Keratinocyte (primary cell): ENCODE measurements around the gene ANKRD33. TPM values are rescaled to one million over a fixed set of nuclear protein-coding genes. Genes with fewer than 3 reads are reported as not detected.

Source experiments
- DNase-seq: peaks from one replicate; pipeline ENCODE4 v3.0.0-alpha.2; 2011; ENCODE audit warnings: low read depth, missing footprints, low spot score
- FAIRE-seq: peaks from 2 replicates; lab custom pipeline; 2011; peaks lifted over from hg19 to GRCh38; lab: Jason Lieb, UNC
- H2AFZ ChIP-seq: 2 replicates; pipeline ENCODE4 v1.6.0; 2012; ENCODE audit warnings: low read length, control low read depth, inconsistent platforms; ENCODE audit not compliant: control insufficient read depth
- H3K27ac ChIP-seq: 2 replicates; pipeline ENCODE4 v1.5.1; 2011; ENCODE audit warnings: low read length; ENCODE audit not compliant: control insufficient read depth, insufficient read depth
- H3K27me3 ChIP-seq: 3 replicates; pipeline ENCODE4 v1.6.0; 2011; ENCODE audit warnings: low read length; ENCODE audit not compliant: control insufficient read depth, insufficient read depth; ENCODE audit errors: extremely low read depth
- H3K36me3 ChIP-seq, 2 experiments: 2 replicates in 1 of 2; 3 replicates in 1 of 2; pipeline ENCODE4 v1.5.1; 2011; ENCODE audit warnings: low read length in 2 of 2, mild to moderate bottlenecking in 1 of 2; ENCODE audit not compliant: control insufficient read depth in 2 of 2, insufficient read depth in 2 of 2; ENCODE audit errors: extremely low read depth in 1 of 2
- H3K4me1 ChIP-seq: 3 replicates; pipeline ENCODE4 v1.5.1; 2011; ENCODE audit warnings: low read length; ENCODE audit not compliant: control insufficient read depth, insufficient read depth; ENCODE audit errors: extremely low read depth
- H3K4me2 ChIP-seq: 3 replicates; pipeline ENCODE4 v1.6.0; 2011; ENCODE audit warnings: low read depth, low read length; ENCODE audit not compliant: control insufficient read depth, insufficient read depth; ENCODE audit errors: extremely low read depth
- H3K4me3 ChIP-seq, 3 experiments: fragments of 200-600 bp in 1 of 3; sonication (generic) in 1 of 3; 2 replicates in 2 of 3; 3 replicates in 1 of 3; pipeline ENCODE4 v1.5.1; 2011 to 2016; ENCODE audit warnings: low read length in 3 of 3, mild to moderate bottlenecking in 3 of 3, control low read depth in 2 of 3, inconsistent platforms in 1 of 3, low read depth in 1 of 3, mixed read lengths in 1 of 3, mixed run types in 1 of 3, moderate library complexity in 1 of 3; ENCODE audit not compliant: control insufficient read depth in 2 of 3, insufficient read depth in 2 of 3; ENCODE audit errors: extremely low read depth in 1 of 3
- H3K79me2 ChIP-seq: 2 replicates; pipeline ENCODE4 v1.6.0; 2012; ENCODE audit warnings: low read length; ENCODE audit not compliant: control insufficient read depth, insufficient read depth
- H3K9ac ChIP-seq: 3 replicates; pipeline ENCODE4 v1.6.0; 2011; ENCODE audit warnings: low read length; ENCODE audit not compliant: control insufficient read depth, insufficient read depth; ENCODE audit errors: extremely low read depth
- H3K9me1 ChIP-seq: 3 replicates; pipeline ENCODE4 v1.6.0; 2011; ENCODE audit warnings: low read length; ENCODE audit not compliant: control insufficient read depth, insufficient read depth; ENCODE audit errors: extremely low read depth
- H3K9me3 ChIP-seq: 2 replicates; pipeline ENCODE4 v1.5.1; 2012; ENCODE audit warnings: low read depth, low read length; ENCODE audit not compliant: control insufficient read depth
- H4K20me1 ChIP-seq: 3 replicates; pipeline ENCODE4 v1.6.0; 2011; ENCODE audit warnings: low read length; ENCODE audit not compliant: control insufficient read depth, insufficient read depth; ENCODE audit errors: extremely low read depth
- EZH2 ChIP-seq: IDR thresholded peaks from one replicate; pipeline ENCODE4 v1.6.1; 2012; ENCODE audit warnings: inconsistent platforms, mild to moderate bottlenecking, low read length, moderate library complexity
- dilution Hi-C: fragments of 300-500 bp; cut with MboI; formaldehyde crosslinking; loops from one replicate; pipeline ENCODE4 v1.7.0; 2020; ENCODE audit warnings: low sequenced_read_pairs; ENCODE audit not compliant: extremely low pct_ligation_motif_present
- polyA plus RNA-seq, 5 experiments: library from polyadenylated mRNA; depleted of rRNA in 3 of 5; stranded (reverse) in 3 of 5; stranded (forward) in 1 of 5; unstranded in 1 of 5; fragments of >200 nt; gene quantifications; 1 replicate in 1 of 5; 2 replicates in 3 of 5; 3 replicates in 1 of 5; pipeline versions ENCODE4 v1.2.1 to v1.2.3, GENCODE V29; 2011 to 2012; ENCODE audit warnings: missing spikeins in 2 of 5, low read depth in 1 of 5, low replicate concordance in 1 of 5
- TF ChIP-seq, protein P1 (sequence below), 3 experiments: IDR thresholded peaks in 1 of 3; conservative IDR thresholded peaks in 1 of 3; optimal IDR thresholded peaks in 1 of 3; 2 replicates in 2 of 3; 3 replicates in 1 of 3; pipeline versions ENCODE3 to v1.5.1; 2011; ENCODE audit warnings: low read length in 3 of 3, mild to moderate bottlenecking in 3 of 3, moderate library complexity in 2 of 3, control low read depth in 1 of 3, inconsistent platforms in 1 of 3; ENCODE audit not compliant: insufficient read depth in 2 of 3; ENCODE audit errors: extremely low read depth in 1 of 3

ANKRD33 gene
- polyA plus RNA-seq, 1 donor (not counting 4 experiments of a cell fraction or from before 2014, with no cell fraction given), result not detected

DNA sequence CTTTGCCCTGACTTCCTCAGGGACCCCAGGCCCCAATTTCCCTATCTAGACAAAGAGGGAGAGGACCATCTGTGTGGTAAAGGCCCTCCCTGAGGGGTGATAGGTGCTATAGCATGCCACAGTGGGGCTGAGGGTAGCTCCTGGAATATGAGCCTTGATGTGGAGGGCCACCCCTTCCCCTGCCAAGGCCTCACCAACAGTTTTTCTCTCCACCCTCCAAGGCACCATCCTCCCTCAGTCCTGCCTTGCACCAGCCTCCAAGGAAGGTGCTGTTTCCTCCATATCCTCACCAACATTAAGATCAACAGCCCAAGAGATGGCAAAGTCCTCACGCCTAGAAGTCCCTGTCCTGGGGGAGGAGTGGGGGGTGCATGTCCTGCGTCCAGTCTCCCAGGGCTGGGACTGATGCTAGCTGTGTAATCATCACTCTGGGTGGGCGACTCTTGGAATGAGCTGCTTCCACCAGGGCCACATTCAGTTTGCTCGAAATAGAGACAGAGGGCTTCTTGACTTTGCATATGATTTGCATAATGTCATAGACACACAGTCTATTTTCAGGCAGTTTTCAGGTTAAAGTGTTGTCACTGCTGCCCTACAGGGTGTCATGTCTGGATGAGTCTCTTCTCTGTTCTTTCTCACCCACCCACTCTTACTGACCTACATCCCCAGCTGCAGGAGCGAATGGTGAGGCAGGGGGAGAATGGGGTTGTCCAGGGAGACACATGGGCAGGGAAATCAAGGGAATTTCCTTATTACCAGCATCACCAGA lies 36.8 kb downstream of the ANKRD33 start:
- Histone ChIP-seq H3K79me2 (no peaks in the 10 kb centered on the region), H3K4me2 (no peak overlapping the region), H3K27me3 (peaks cover 15% of the 10 kb centered on the region), H3K36me3 (no peaks in the 10 kb centered on the region), H2AFZ (no peak overlapping the region), H3K9me3 (no peaks in the 10 kb centered on the region), H3K9ac (no peak overlapping the region), H3K4me1 (peaks cover 3% of the 10 kb centered on the region), H4K20me1 (no peaks in the 10 kb centered on the region), H3K27ac (no peak overlapping the region), H3K9me1 (no peaks in the 10 kb centered on the region), H3K4me3 (no peak overlapping the region)
- dilution Hi-C loops, result no loop called here
- no peak for DNase-seq
- no peak for FAIRE-seq
- TF ChIP-seq, protein P1, sequence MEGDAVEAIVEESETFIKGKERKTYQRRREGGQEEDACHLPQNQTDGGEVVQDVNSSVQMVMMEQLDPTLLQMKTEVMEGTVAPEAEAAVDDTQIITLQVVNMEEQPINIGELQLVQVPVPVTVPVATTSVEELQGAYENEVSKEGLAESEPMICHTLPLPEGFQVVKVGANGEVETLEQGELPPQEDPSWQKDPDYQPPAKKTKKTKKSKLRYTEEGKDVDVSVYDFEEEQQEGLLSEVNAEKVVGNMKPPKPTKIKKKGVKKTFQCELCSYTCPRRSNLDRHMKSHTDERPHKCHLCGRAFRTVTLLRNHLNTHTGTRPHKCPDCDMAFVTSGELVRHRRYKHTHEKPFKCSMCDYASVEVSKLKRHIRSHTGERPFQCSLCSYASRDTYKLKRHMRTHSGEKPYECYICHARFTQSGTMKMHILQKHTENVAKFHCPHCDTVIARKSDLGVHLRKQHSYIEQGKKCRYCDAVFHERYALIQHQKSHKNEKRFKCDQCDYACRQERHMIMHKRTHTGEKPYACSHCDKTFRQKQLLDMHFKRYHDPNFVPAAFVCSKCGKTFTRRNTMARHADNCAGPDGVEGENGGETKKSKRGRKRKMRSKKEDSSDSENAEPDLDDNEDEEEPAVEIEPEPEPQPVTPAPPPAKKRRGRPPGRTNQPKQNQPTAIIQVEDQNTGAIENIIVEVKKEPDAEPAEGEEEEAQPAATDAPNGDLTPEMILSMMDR (optimal IDR thresholded peaks at IDR 0.05 in 1 of 3, IDR thresholded peaks at IDR 0.05 in 1 of 3, conservative IDR thresholded peaks at IDR 0.05 in 1 of 3; ENCODE audit: extremely low read depth in 1 of 3, insufficient read depth in 2 of 3, low read length in 3 of 3), result no peak

DNA sequence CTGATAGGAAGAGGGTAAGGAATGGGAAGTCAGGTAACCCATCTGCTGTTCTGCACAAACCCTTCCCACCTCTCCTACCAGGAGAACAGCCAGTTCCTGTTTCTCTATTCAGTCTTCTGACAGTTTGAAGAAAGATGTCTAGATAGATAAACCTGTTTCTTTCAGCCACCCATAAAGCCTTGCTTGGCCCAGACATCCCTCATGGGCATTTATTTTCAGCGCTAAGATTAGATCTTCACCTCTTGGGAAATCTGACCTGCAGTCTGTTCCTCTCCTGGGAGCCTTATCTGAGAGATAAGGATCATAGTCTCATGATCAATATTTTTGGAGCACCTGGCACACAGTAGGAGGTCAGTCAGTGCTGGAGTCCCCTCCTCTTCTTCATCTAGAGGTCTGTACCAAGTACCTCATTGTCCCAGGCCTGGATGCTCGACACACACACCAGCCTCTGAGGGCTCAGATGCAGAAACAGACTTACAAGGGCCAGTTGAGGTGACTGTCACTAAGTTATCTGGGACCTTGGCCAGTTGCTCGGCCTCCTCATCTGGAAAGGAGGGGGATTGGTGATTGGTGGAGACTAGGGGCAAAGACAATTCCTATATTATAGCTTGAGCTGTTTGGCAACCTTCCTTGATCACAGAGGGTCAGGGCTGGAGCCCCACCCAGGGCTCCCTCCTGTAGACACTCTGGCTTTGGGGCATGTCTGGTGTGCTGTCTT lies 37.6 kb downstream of the ANKRD33 start:
- no peak for FAIRE-seq
- TF ChIP-seq EZH2, result no peak
- TF ChIP-seq, protein P1 (optimal IDR thresholded peaks at IDR 0.05 in 1 of 3, IDR thresholded peaks at IDR 0.05 in 1 of 3, conservative IDR thresholded peaks at IDR 0.05 in 1 of 3; ENCODE audit: extremely low read depth in 1 of 3, insufficient read depth in 2 of 3, low read length in 3 of 3), result no peak
- Histone ChIP-seq H3K27me3 (peaks cover 15% of the 10 kb centered on the region), H2AFZ (no peak overlapping the region), H3K36me3 (no peaks in the 10 kb centered on the region), H3K4me3 (no peak overlapping the region), H3K9me3 (no peaks in the 10 kb centered on the region), H3K4me1 (peaks cover 3% of the 10 kb centered on the region), H3K27ac (no peak overlapping the region), H3K4me2 (no peak overlapping the region), H3K79me2 (no peaks in the 10 kb centered on the region), H4K20me1 (no peaks in the 10 kb centered on the region), H3K9ac (no peak overlapping the region), H3K9me1 (no peaks in the 10 kb centered on the region)
- dilution Hi-C loops, result no loop called here
- DNase-seq, result no peak
